Activated CD4-positive, alpha-beta T cell treated with anti-CD3 and anti-CD28 coated beads for 48 hours (primary cell): ENCODE data around the gene APAF1.

ENCODE experiments used
- DNase-seq: peaks from one replicate; pipeline ENCODE4 v3.0.0-alpha.2; 2020

Gene APAF1

DNA sequence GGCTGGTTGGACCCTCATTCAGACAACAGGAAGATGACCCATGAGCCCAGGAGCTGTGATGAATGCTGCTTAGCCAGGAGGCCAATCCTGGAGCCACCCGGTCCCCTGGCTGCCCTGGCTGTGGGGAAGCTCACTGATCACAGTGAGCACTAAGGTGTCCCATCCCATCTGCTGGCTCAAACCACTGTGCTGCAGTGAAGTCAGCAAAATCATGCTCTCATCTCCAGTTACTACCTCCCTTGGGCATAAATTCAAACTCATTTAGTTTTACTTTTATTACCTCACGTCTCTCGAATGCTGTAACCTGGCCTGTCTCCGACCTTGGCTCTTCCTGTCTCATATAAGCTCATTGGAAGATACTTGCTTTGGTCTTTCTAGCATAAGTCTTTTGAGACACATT, 112.4 kb downstream of the APAF1 start:
- DNase-seq, result no peak

GRCh38 chr12:98758331-98758730, 113.2 kb downstream of the APAF1 start:
- no peak for DNase-seq

DNA sequence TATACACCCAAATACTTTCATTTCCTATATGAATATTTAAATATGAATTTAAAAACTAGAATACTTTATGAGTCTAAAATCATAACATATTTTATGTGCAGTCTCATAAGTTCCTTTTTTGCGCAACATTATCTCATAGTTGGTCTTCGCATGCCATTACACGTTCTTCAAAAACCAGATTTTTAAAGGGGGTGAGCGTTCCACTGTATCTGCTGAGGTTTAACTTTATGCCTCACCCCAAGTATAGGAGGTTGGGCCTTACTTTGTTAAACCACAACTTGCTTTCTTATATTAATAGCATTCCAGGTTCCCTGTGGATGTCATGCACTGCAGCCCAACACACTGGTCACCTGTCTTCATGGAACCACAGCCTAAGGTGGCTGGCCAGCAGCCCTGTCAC, 118.6 kb downstream of the APAF1 start:
- DNase-seq, result no peak

DNA sequence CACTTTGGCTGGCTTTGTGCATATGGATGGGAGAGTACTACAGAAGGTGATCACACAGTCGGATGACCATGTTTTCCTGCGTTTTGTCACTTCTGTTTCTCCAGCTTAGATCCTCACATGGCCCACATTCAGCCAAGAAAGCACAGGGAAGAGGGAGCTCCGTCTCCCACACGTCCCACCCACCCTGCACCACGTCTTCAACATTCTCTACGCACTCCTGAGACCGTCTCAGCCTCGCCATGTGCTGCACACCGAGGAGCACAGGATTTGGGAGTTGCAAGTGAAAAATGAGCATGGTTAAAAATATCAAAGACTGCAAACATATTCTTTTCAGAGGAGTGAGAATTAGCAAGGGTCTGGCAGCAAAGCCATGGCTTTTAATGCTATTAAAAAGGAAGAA, 122.2 kb downstream of the APAF1 start:
- DNase-seq, result no peak

GRCh38 chr12:98769068-98769467, 124.0 kb downstream of the APAF1 start:
- DNase-seq, result no peak

- DNase-seq, result no peak
Measured at GRCh38 chr12:98770230-98770629, 125.1 kb downstream of the APAF1 start.

- no peak for DNase-seq
Measured at GRCh38 chr12:98771811-98772752, 127.0 kb downstream of the APAF1 start.

DNA sequence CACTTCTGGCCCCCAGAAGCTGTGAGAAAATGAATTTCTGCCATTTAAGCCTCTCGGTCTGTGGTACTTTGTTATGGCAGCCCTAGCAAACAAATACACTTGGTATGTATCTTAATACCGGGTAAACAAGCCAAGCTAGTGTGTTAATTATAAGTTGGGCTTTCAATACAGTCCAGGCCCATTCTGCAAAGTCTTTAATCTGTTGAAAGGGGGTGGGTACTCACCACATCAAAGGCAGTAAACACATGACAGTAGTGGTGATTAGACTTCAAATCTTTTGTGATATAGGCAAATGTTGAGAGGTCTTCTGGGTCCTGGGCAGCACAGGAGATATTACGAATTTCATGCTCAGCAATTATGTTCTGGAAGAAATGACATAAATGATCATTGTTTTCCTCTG, 127.7 kb downstream of the APAF1 start:
- no peak for DNase-seq

DNA sequence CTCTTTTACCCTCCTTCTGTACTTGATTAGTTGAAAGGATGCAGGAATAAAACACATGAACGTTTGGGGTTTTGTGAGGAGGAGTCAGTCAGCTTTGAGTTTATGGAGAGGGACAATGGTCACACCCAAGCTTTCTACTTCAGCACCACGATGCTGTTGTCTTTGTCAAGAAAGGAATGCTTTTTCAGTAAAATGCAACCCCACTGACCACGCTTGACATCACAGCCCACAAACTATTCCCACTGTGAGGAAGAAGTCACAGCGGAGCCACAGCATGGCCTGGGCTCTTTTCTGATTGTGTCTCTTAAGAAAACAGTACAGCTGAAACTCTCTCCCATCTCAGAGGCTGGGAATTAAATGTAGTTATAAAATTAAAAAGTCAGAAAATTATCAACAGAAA, 135.2 kb downstream of the APAF1 start:
- no peak for DNase-seq

DNA sequence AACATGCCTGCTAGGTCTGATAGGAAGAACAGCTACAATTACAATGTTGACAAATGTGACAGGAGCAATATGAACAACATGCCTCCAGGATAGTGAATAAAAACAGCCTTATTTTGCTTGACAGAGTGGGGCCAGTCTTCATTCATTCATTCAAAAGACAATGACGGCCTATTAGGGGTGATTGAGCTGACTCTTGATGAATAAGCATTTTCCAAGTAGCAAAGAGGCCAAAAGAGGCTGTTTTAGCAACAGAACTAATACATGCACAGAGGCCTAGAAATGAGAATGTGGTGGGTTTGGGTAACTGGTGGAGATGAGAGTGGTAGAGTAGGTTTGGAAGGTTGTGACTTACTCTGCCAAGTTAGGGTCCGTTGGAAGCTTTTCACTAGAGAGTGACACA, 138.3 kb downstream of the APAF1 start:
- no peak for DNase-seq
